DND-41 (cell line): ENCODE results near the gene PPP1CC.

Experiments used
- ATAC-seq: fragments of 200-7000 bp; cut with Tn5 transposase; 3 replicates; pipeline ENCODE4 v1.9.1; 2021; ENCODE audit warnings: low read depth; ENCODE audit not compliant: insufficient read depth
- DNase-seq: peaks from one replicate; pipeline ENCODE4 v3.0.0-alpha.2; 2020
- H2AFZ ChIP-seq: 2 replicates; pipeline ENCODE4 v1.6.0; 2012; ENCODE audit warnings: low read depth, low read length
- H3K27ac ChIP-seq: 2 replicates; pipeline ENCODE4 v1.5.1; 2012; ENCODE audit warnings: low read length, inconsistent platforms
- H3K27me3 ChIP-seq: fragments of 200-600 bp; sonication (generic); 2 replicates; pipeline ENCODE4 v1.6.0; 2012; ENCODE audit warnings: low read length, mild to moderate bottlenecking, inconsistent platforms; ENCODE audit not compliant: insufficient read depth, poor library complexity
- H3K36me3 ChIP-seq: 2 replicates; pipeline ENCODE4 v1.5.1; 2012; ENCODE audit warnings: low read length, inconsistent platforms; ENCODE audit not compliant: insufficient read depth
- H3K4me1 ChIP-seq: 2 replicates; pipeline ENCODE4 v1.5.1; 2012; ENCODE audit warnings: mild to moderate bottlenecking, low read length; ENCODE audit not compliant: insufficient read depth
- H3K4me2 ChIP-seq: 2 replicates; pipeline ENCODE4 v1.6.0; 2012; ENCODE audit warnings: mild to moderate bottlenecking, moderate library complexity, low read length, inconsistent platforms; ENCODE audit not compliant: insufficient read depth
- H3K4me3 ChIP-seq, 2 experiments: fragments of 200-600 bp in 1 of 2; shearing (Covaris generic) in 1 of 2; 2 replicates each; pipeline ENCODE4 v1.5.1; 2012 to 2016; ENCODE audit warnings: inconsistent platforms in 2 of 2, low read length in 2 of 2, mild to moderate bottlenecking in 2 of 2, low read depth in 1 of 2, moderate library complexity in 1 of 2
- H3K79me2 ChIP-seq: 2 replicates; pipeline ENCODE4 v1.6.0; 2012; ENCODE audit warnings: low read length, inconsistent platforms; ENCODE audit not compliant: insufficient read depth
- H3K9ac ChIP-seq: 2 replicates; pipeline ENCODE4 v1.6.0; 2012; ENCODE audit warnings: low read depth, mild to moderate bottlenecking, inconsistent platforms, low read length, moderate library complexity
- H3K9me3 ChIP-seq: 2 replicates; pipeline ENCODE4 v1.5.1; 2012; ENCODE audit warnings: low read length, moderate library complexity, mild to moderate bottlenecking, inconsistent platforms; ENCODE audit not compliant: insufficient read depth, severe bottlenecking
- H4K20me1 ChIP-seq: 2 replicates; pipeline ENCODE4 v1.6.0; 2012; ENCODE audit warnings: low read length; ENCODE audit not compliant: insufficient read depth
- CTCF ChIP-seq: IDR thresholded peaks from 2 replicates; pipeline ENCODE4 v1.5.1; 2012; ENCODE audit warnings: borderline replicate concordance, low read length, moderate library complexity, mild to moderate bottlenecking; ENCODE audit not compliant: poor library complexity, severe bottlenecking; ENCODE audit errors: extremely low read depth
- EZH2 ChIP-seq: IDR thresholded peaks from 3 replicates; pipeline ENCODE4 v1.6.1; 2012; ENCODE audit warnings: borderline replicate concordance, low read depth, mild to moderate bottlenecking, moderate library complexity, low read length, inconsistent platforms; ENCODE audit not compliant: severe bottlenecking

PPP1CC gene

GRCh38 chr12:110780448-110780847 is 37.8 kb upstream of the PPP1CC start:
- DNase-seq (no peak), ATAC-seq (no peak)
- no peaks in the 10 kb centered on the region for H3K79me2 ChIP-seq
- no peaks in the 10 kb centered on the region for H3K36me3 ChIP-seq
- H3K27ac ChIP-seq = no peak overlapping the region
- H3K4me3 ChIP-seq = no peak overlapping the region
- TF ChIP-seq CTCF (no peak), EZH2 (no peak)
- no peaks in the 10 kb centered on the region for H4K20me1 ChIP-seq
- H3K4me1 ChIP-seq = no peaks in the 10 kb centered on the region
- H3K9me3 ChIP-seq = no peaks in the 10 kb centered on the region
- no peak overlapping the region for H3K9ac ChIP-seq
- no peak overlapping the region for H2AFZ ChIP-seq
- no peaks in the 10 kb centered on the region for H3K27me3 ChIP-seq
- no peak overlapping the region for H3K4me2 ChIP-seq

- Histone ChIP-seq H3K9ac (no peak overlapping the region), H3K36me3 (no peaks in the 10 kb centered on the region), H4K20me1 (no peaks in the 10 kb centered on the region), H3K27me3 (no peaks in the 10 kb centered on the region), H3K9me3 (no peaks in the 10 kb centered on the region), H3K4me3 (no peak overlapping the region), H2AFZ (no peak overlapping the region), H3K79me2 (no peaks in the 10 kb centered on the region), H3K4me1 (no peaks in the 10 kb centered on the region), H3K27ac (no peak overlapping the region), H3K4me2 (no peak overlapping the region)
- ATAC-seq (no peak), DNase-seq (peak; percentile 16)
- TF ChIP-seq EZH2 (no peak), CTCF (no peak)
Observed at GRCh38 chr12:110778833-110779577, 36.3 kb upstream of the PPP1CC start.

GRCh38 chr12:110776410-110776809 is 33.7 kb upstream of the PPP1CC start:
- H3K4me1 ChIP-seq = no peaks in the 10 kb centered on the region
- DNase-seq (no peak), ATAC-seq (no peak)
- H2AFZ ChIP-seq = no peak overlapping the region
- H3K4me2 ChIP-seq = no peak overlapping the region
- H3K9me3 ChIP-seq = no peaks in the 10 kb centered on the region
- no peak overlapping the region for H3K9ac ChIP-seq
- no peaks in the 10 kb centered on the region for H3K79me2 ChIP-seq
- H3K27me3 ChIP-seq = no peaks in the 10 kb centered on the region
- H3K27ac ChIP-seq = no peak overlapping the region
- H3K4me3 ChIP-seq = no peak overlapping the region
- no peaks in the 10 kb centered on the region for H3K36me3 ChIP-seq
- TF ChIP-seq EZH2 (no peak), CTCF (no peak)
- H4K20me1 ChIP-seq = no peaks in the 10 kb centered on the region
